ENCODE measurements around the gene SSBP4. TPM values are rescaled to one million over a fixed set of nuclear protein-coding genes. Genes with fewer than 3 reads are reported as not detected.

The SSBP4 gene
- total RNA-seq, 4 donors from 2014 or later = 34.0 to 85.8 (median 39.9) TPM

GRCh38 chr19:18390065-18390907 lies 28.9 kb upstream of the SSBP4 start:
- Histone ChIP-seq H3K9me3 (no peaks in the 10 kb centered on the region), H3K36me3 (no peaks in the 10 kb centered on the region), H3K27me3 (no peaks in the 10 kb centered on the region), H3K4me1 (peaks cover 5 to 23% (median 7%) of the 10 kb centered on the region in 4 donors), H3K4me3 (no peak overlapping the region), H3K27ac (no peak overlapping the region)
- no peak for TF ChIP-seq POLR2A (IDR thresholded peaks at IDR 0.05)
- no peak for TF ChIP-seq CTCF (IDR thresholded peaks at IDR 0.05)
- no peak for DNase-seq

- no peak for TF ChIP-seq POLR2A (IDR thresholded peaks at IDR 0.05)
- no peak for TF ChIP-seq CTCF (IDR thresholded peaks at IDR 0.05)
- DNase-seq = no peak
- no peak overlapping the region for H3K27ac ChIP-seq
- no peaks in the 10 kb centered on the region for H3K9me3 ChIP-seq
- H3K36me3 ChIP-seq = no peaks in the 10 kb centered on the region
- no peaks in the 10 kb centered on the region for H3K27me3 ChIP-seq
- H3K4me3 ChIP-seq = no peak overlapping the region
- H3K4me1 ChIP-seq = peaks cover 5 to 21% (median 7%) of the 10 kb centered on the region in 4 donors
Measured at GRCh38 chr19:18391509-18392075, 27.6 kb upstream of the SSBP4 start.

- Histone ChIP-seq H3K36me3 (no peaks in the 10 kb centered on the region), H3K9me3 (no peaks in the 10 kb centered on the region), H3K27ac (peak overlapping the region in 1 of 4 donors; percentile 31), H3K27me3 (no peaks in the 10 kb centered on the region), H3K4me1 (peaks cover 5 to 20% (median 10%) of the 10 kb centered on the region in 4 donors), H3K4me3 (no peak overlapping the region)
- DNase-seq = peak in 2 of 3 donors; percentile 44 to 72
- TF ChIP-seq POLR2A (IDR thresholded peaks at IDR 0.05) (no peak), CTCF (IDR thresholded peaks at IDR 0.05) (no peak)
Measured at GRCh38 chr19:18392417-18392816, 26.8 kb upstream of the SSBP4 start.

- Histone ChIP-seq H3K27me3 (no peaks in the 10 kb centered on the region), H3K27ac (peak overlapping the region in 1 of 4 donors; percentile 31), H3K4me3 (no peak overlapping the region), H3K9me3 (no peaks in the 10 kb centered on the region), H3K4me1 (peaks cover 4 to 19% (median 13%) of the 10 kb centered on the region in 4 donors), H3K36me3 (no peaks in the 10 kb centered on the region)
- no peak for DNase-seq
- TF ChIP-seq CTCF (IDR thresholded peaks at IDR 0.05) (no peak), POLR2A (IDR thresholded peaks at IDR 0.05) (no peak)
Measured at GRCh38 chr19:18392926-18393325, 26.3 kb upstream of the SSBP4 start.

- no peaks in the 10 kb centered on the region for H3K9me3 ChIP-seq
- H3K4me3 ChIP-seq = peak overlapping the region in 1 of 4 donors; percentile 15
- no peak for TF ChIP-seq POLR2A (IDR thresholded peaks at IDR 0.05)
- no peak for TF ChIP-seq CTCF (IDR thresholded peaks at IDR 0.05)
- H3K27me3 ChIP-seq = no peaks in the 10 kb centered on the region
- DNase-seq = peak in 1 of 3 donors; percentile 45
- peak overlapping the region in 1 of 4 donors; percentile 10 for H3K27ac ChIP-seq
- no peaks in the 10 kb centered on the region for H3K36me3 ChIP-seq
- peaks cover 0 to 17% (median 11%) of the 10 kb centered on the region in 4 donors for H3K4me1 ChIP-seq
Measured at GRCh38 chr19:18393836-18394235, 25.4 kb upstream of the SSBP4 start.
